Measurements from ENCODE around the gene GALNT18.

GALNT18 gene

GRCh38 chr11:11571893-11572292 lies 49.9 kb downstream of the GALNT18 start:
- Histone ChIP-seq H3K27me3 (ENCODE audit: insufficient read depth, poor library complexity, severe bottlenecking) (no peaks in the 10 kb centered on the region), H3K27ac (replicated peaks) (no peak overlapping the region), H3K4me3 (replicated peaks; ENCODE audit: insufficient read depth, low read length) (no peak overlapping the region)
- no peak for DNase-seq (ENCODE audit: low read depth in 1 of 2, low spot score in 1 of 2)
- no peak for TF ChIP-seq SPI1 (IDR thresholded peaks at IDR 0.05; ENCODE audit: borderline replicate concordance, low read depth)
- no peak for TF ChIP-seq CTCF (IDR thresholded peaks at IDR 0.05; ENCODE audit: insufficient read depth, low read length)
- no peak for TF ChIP-seq POLR2AphosphoS5 (IDR thresholded peaks at IDR 0.05; ENCODE audit: low read depth)
- TF ChIP-seq, protein P1, sequence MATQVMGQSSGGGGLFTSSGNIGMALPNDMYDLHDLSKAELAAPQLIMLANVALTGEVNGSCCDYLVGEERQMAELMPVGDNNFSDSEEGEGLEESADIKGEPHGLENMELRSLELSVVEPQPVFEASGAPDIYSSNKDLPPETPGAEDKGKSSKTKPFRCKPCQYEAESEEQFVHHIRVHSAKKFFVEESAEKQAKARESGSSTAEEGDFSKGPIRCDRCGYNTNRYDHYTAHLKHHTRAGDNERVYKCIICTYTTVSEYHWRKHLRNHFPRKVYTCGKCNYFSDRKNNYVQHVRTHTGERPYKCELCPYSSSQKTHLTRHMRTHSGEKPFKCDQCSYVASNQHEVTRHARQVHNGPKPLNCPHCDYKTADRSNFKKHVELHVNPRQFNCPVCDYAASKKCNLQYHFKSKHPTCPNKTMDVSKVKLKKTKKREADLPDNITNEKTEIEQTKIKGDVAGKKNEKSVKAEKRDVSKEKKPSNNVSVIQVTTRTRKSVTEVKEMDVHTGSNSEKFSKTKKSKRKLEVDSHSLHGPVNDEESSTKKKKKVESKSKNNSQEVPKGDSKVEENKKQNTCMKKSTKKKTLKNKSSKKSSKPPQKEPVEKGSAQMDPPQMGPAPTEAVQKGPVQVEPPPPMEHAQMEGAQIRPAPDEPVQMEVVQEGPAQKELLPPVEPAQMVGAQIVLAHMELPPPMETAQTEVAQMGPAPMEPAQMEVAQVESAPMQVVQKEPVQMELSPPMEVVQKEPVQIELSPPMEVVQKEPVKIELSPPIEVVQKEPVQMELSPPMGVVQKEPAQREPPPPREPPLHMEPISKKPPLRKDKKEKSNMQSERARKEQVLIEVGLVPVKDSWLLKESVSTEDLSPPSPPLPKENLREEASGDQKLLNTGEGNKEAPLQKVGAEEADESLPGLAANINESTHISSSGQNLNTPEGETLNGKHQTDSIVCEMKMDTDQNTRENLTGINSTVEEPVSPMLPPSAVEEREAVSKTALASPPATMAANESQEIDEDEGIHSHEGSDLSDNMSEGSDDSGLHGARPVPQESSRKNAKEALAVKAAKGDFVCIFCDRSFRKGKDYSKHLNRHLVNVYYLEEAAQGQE (IDR thresholded peaks at IDR 0.05; ENCODE audit: insufficient replicate concordance, low read depth), result no peak
- TF ChIP-seq GABPA (IDR thresholded peaks at IDR 0.05; ENCODE audit: low read depth), result no peak

- DNase-seq (ENCODE audit: low read depth in 1 of 2, low spot score in 1 of 2), result no peak
- Histone ChIP-seq H3K27me3 (ENCODE audit: insufficient read depth, poor library complexity, severe bottlenecking) (no peaks in the 10 kb centered on the region), H3K27ac (replicated peaks) (no peak overlapping the region), H3K4me3 (replicated peaks; ENCODE audit: insufficient read depth, low read length) (no peak overlapping the region)
- no peak for TF ChIP-seq POLR2AphosphoS5 (IDR thresholded peaks at IDR 0.05; ENCODE audit: low read depth)
- no peak for TF ChIP-seq GABPA (IDR thresholded peaks at IDR 0.05; ENCODE audit: low read depth)
- TF ChIP-seq, protein P1 (IDR thresholded peaks at IDR 0.05; ENCODE audit: insufficient replicate concordance, low read depth), result no peak
- no peak for TF ChIP-seq SPI1 (IDR thresholded peaks at IDR 0.05; ENCODE audit: borderline replicate concordance, low read depth)
These were observed 51.0 kb downstream of the GALNT18 start for GRCh38 chr11:11570823-11571222.

- no peak for DNase-seq (ENCODE audit: low read depth in 1 of 2, low spot score in 1 of 2)
- no peak for TF ChIP-seq GABPA (IDR thresholded peaks at IDR 0.05; ENCODE audit: low read depth)
- TF ChIP-seq SPI1 (IDR thresholded peaks at IDR 0.05; ENCODE audit: borderline replicate concordance, low read depth), result no peak
- no peak for TF ChIP-seq POLR2AphosphoS5 (IDR thresholded peaks at IDR 0.05; ENCODE audit: low read depth)
- TF ChIP-seq, protein P1 (IDR thresholded peaks at IDR 0.05; ENCODE audit: insufficient replicate concordance, low read depth), result no peak
- no peak for TF ChIP-seq CTCF (IDR thresholded peaks at IDR 0.05; ENCODE audit: insufficient read depth, low read length)
- Histone ChIP-seq H3K27me3 (ENCODE audit: insufficient read depth, poor library complexity, severe bottlenecking) (peaks cover 2% of the 10 kb centered on the region), H3K4me3 (replicated peaks; ENCODE audit: insufficient read depth, low read length) (no peak overlapping the region), H3K27ac (replicated peaks) (no peak overlapping the region)
These were observed 51.8 kb downstream of the GALNT18 start for GRCh38 chr11:11569936-11570491.
